ENCODE measurements around the gene RSPO4.

Gene RSPO4

DNA sequence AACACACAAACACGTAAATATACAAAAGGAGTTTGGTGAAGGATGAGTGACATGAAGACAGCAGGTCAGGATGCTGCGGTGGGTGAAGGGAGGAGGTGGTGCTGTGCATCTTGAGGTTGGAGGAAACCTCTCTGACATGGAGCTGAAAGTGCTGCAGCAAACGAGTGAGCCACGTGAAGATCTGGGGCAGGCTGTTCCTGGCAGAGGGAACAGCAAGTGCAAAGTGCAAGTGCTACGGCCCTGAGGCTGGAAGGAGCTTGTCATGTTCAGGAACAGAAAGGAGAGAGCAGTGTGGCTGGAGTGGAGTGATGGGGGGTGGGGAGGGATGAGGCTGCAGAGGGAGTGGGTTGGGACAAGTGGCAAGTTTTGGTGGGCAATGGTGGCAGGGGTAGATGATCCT, 61.2 kb downstream of the RSPO4 start:
- DNase-seq: no peak

- DNase-seq: no peak
These were observed 62.5 kb downstream of the RSPO4 start for GRCh38 chr20:939606-940005.

- no peak for DNase-seq
These were observed 67.8 kb downstream of the RSPO4 start for GRCh38 chr20:934186-934840.

DNA sequence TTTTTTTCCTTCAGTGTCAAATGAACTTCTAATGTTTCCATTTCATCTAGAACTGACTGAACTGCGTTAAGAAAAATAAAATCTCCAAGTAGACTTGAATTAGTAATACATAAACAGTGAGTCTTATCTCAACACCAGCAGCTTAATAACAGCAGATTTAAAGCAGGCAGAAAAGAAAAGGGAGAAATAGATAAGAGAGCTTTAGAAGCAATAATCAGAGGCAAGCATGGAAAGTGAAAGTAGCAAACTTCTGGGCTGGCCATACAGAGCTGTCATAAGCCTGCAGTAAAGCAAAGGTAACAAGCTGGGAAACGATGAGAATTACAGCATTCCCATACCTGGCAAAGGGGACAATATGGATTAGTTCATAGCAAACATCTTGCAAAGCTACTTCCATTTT, 69.1 kb downstream of the RSPO4 start:
- no peak for DNase-seq

DNA sequence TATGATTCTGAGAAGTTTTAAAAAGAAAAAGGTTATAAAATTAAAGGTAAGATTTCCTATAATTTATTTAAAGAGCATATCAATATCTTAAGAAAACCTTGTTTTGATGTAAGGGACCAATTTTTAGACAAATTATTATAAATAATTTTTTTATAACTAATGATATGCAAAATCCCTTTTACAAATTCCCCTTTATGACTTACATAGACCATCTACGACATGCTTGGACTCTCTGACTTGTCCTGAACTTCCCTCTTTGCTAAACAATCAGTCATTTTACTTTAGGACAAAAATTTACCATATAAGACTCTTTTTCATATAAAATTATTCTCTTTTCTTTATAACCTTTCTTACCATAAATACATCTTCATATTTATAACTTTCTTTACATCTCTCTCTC, 70.7 kb downstream of the RSPO4 start:
- DNase-seq: no peak

DNA sequence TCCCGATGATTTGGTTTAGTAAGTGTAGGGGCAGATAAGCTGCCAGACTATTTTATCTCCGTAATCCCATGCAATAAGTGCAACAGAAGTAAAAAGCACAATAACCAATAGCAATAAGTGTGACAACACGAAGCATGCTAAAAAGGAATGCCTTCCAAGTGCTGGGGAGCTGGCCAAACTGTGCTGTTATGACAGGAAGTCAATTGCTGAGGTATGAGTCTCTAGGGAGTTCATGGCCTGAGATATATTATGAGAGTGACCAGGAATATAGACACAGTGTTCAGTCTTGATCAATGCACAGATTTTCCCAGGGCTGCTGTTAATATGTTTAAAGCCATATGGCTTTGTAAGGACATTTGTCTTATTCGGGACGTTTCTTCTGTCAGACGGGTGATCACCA, 75.4 kb downstream of the RSPO4 start:
- DNase-seq: no peak

DNA sequence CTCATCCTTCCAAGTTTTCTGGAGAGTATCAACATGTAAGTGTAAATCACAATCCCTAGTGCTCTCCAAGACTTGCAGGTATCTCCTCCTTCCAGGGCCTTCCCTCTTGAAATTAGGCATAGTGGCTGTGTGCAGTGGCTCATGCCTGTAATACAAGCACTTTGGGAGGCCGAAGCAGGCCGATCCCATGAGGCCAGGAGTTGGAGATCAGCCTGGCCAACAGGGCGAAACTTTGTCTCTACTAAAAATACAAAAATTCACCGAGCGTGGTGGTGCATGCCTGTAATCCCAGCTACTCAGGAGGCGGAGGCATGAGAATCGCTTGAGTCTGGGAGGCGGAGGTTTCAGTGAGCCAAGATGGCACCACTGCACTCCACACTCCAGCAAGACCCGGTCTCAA, 76.6 kb downstream of the RSPO4 start:
- no peak for DNase-seq

GRCh38 chr20:924639-925038, 77.5 kb downstream of the RSPO4 start:
- DNase-seq: no peak

DNA sequence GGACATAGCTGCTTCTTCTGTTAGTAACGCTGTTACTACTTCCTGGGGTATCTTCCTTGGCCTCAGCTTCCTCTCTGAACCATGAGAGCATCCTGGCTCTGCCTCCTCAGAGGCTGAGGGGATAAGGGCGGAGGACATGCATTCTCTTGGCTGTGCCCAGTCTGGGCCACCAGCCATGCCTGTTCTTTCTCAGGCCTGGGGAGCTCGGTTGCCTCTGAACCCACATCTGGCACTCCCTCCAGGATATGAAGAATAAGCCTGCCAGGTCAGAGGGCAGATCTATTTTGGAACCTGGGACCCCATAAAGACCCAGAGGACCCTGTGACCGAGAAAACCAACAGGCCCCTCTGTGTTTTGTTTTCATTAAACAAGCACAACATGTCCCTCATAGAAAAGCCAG, 79.3 kb downstream of the RSPO4 start:
- DNase-seq: no peak

DNA sequence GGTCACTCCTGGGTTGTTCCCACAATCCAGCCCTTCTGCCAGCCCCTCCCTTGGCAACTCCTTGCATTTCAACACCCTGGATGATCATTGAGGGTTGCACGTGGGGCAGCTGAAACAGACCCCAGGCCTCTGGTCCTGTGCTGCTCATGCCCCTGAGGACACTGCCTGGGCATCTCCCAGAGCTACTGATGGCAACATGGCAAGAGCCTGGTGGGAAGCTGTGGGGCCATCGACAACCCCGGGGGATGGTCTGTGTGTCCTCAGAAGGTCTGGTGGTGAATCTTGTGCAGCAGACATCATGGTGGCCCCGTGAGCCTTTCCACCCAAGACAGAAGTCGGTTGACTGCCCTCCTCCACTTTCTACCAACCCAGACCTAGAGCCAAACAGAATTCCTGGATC, 81.0 kb downstream of the RSPO4 start:
- no peak for DNase-seq

DNA sequence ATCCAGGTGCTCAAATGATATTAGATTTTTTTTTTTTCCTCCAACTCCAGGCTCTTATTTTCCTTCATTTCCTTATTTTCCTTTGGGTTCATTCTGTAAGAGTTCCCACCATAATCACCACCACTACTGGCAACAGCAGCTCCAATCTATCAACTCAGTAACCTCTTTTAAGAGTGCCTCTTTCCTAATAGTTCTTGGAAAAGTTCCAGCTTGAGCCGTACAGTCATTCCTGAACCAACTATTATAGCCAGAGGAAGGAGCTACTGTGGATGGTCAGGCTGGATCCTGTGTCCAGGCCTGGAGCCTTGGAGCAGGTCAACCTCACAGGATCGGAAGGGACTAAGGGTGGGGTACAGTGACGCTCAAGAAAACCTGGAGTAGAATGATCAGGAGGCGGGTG, 81.8 kb downstream of the RSPO4 start:
- DNase-seq: no peak

GRCh38 chr20:919491-919916, 82.6 kb downstream of the RSPO4 start:
- no peak for DNase-seq

DNA sequence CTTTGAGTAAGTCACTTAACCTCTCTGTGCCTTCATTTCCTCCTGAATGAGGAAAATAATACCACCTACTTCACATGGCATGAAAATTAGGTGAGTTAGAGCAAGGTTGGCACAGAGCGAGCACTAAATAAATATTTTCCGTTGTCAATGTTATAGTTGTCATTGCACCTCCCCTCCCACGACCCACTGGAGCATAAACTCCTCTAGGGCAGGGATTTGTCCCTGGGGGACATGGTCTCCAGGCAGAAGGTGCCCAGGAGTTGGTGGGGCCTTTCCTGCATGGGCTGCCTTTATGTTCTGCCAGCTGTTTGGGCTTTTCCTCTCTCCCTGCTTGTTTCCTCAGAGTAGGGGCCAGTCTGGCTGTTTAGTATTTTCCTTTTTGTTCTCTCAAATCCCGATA, 84.7 kb downstream of the RSPO4 start:
- no peak for DNase-seq

DNA sequence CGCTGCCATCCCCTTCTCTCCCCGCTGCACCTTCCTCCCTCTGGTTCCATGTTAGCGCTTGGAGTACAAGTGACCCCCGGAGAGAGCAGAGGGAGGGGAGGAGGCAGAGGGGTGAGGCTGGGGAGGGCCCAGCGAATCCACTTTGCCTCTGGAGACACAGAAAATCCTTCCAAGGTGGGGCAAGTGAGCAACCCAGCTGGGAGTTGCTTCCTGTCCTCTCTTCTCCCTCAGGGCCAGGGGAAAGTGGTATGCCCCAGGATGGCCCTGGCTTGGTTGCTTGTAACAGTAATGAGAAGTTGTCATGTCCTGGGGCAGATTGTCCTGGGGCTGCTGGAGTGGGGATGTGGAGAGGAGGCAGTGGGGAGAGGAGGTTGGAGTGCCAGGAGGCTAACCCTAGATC, 85.3 kb downstream of the RSPO4 start:
- no peak for DNase-seq

- DNase-seq: no peak
These were observed 85.8 kb downstream of the RSPO4 start, which contains the start of gene ANGPT4 for GRCh38 chr20:916125-916799. ANGPT4 (minus strand) TSS chr20:916334; CDS start chr20:916214, 120 bp downstream.

- no peak for DNase-seq
These were observed 87.2 kb downstream of the RSPO4 start for GRCh38 chr20:914727-915498.

DNA sequence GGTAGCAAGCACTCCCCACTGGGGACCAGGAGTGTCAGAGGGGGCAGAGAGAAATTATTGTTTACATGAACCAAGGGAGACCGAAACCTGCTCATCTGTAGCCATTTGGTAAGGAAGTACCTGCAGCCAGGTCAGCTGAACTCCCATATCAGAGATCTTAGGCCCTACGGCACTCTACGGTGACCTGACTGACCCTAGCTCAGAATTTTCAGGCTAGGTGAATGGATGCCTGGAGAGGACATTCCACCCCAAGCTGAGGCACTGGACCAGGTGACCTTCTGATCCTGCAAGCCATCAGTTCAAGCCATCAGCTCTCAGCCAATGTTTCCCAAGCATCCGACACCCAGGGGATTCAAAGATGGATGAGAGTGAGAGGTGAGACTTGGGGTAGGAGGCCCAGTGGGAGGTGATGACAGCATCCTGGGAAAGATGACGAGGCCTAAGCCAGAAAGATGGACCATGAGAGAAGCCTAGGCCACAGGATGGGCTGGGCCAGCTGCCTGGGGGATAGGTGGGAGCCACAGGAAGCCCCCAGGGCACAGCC, 88.7 kb downstream of the RSPO4 start:
- DNase-seq: no peak

DNA sequence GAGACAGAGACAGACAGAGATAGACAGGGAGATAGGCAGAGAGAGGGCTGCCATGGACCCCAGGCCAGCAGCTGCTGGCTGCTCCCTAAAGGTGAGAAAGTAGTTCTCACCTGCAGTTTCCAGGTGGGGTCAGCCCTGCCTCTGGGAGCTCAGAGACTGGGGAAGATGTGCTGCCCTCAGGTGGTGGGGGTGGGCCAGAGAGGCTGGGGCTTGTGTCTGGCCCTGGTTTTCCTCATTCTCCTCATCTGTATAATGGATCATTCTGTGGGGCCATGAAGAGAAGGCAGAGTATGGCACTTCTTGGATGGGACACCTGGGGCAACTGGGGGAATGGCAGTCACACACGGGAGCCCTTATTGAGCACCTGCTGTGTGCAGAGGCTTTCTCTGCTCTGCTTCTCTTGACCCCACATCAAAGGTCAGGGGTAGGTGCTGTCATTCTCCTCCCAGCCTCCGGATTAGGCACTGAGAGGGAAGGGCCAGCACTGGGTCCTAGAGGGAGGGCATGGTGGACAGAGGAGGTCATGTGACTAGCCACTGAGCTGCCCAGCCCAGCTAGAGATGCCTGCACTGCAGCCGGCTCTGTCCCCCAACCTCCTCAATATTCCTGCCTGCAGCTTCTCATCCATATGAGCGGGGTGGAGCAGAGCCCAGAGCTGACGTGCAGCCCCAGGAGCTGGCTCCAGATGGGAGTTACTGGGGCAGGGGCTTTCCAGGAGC, 90.1 kb downstream of the RSPO4 start:
- DNase-seq: no peak

- DNase-seq: no peak
These were observed 91.0 kb downstream of the RSPO4 start for GRCh38 chr20:910870-911770.

DNA sequence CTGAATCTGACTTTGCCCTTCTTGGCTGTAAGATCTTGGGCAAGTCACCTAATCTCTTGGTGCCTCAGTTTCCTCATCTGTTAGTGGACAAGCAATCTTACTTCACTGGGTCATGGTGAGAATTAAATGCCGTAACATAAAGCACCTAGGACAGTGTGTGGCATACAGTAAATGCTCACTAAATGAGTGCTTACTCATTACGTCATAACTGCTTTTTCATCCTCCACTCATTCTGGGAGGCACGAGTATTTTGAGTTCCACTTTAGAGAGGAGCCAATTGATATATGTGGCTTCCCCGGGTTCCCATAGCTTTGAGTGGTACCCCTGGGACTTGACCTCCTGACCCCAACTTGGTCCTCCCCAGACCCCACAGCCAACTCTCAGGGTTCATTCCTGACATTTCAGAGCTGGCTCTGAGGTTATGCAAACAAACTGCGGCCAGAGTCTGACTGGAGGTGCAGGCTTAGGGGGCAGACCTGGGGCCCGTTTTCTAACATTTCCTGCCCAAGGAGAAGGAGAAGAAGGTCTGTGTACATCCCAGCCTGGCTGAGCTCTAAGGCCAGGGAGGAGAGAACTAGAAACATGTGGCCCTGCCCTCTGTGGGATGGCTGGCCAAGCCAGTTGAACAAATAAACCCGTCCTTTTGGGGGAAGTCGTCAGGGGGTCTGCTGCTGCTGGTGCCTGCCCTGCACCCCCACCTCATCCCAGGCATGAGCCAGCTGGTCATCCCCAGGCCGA, 91.8 kb downstream of the RSPO4 start:
- DNase-seq: no peak

DNA sequence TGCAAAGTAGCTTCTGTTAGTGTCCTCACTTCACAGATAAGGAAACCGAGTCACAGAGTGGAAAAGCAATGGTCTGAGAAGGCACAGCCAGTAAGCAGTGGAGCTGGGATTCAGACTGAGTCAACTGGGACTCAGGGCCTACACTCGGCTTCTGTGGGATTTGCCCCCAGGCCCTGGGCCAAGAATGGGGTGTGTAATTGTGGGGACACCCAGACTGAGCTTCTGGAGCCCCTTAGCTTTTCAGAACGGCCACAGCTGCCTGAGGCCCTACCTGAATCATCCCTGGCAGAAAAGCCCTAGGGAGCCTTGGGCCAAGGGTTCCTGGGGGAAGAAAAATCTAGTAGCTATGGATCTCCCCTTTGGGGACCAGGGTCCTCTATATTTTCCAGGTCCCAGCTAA, 92.5 kb downstream of the RSPO4 start:
- no peak for DNase-seq
